Superior temporal gyrus (tissue), 1 donor: ENCODE measurements around the gene RBM12.
"Not testable (repeated sequence)": the region's sequence is repeated elsewhere in the genome, so short reads cannot be mapped to it uniquely, and the experiment has no call there.

Experiments
- DNase-seq: peaks from one replicate; pipeline ENCODE4 v3.0.0-alpha.2; 2016; ENCODE audit errors: extremely low spot score

RBM12 gene

GRCh38 chr20:35664466-35665206, at the start of gene RBM12, which contains the start of gene CPNE1:
Gene RBM12 (minus strand): TSS chr20:35664900. CDS start chr20:35655322, 9,578 bp downstream.
Gene CPNE1 (minus strand): TSS chr20:35664900. CDS start chr20:35632923, 31,977 bp downstream.
- peak; percentile 97 for DNase-seq

GRCh38 chr20:35714127-35714526, 49.4 kb upstream of the RBM12 start:
- no peak for DNase-seq

- not testable (repeated sequence) for DNase-seq
These were observed 48.4 kb upstream of the RBM12 start for GRCh38 chr20:35713120-35713519.

GRCh38 chr20:35711588-35712209, 47.0 kb upstream of the RBM12 start:
- no peak for DNase-seq

GRCh38 chr20:35710884-35711587, 46.3 kb upstream of the RBM12 start:
- DNase-seq, result no peak

- no peak for DNase-seq
These were observed 45.3 kb upstream of the RBM12 start for GRCh38 chr20:35710039-35710438.

- DNase-seq, result no peak
These were observed 44.6 kb upstream of the RBM12 start for GRCh38 chr20:35709259-35709658.

GRCh38 chr20:35708502-35708901, 43.8 kb upstream of the RBM12 start:
- no peak for DNase-seq

GRCh38 chr20:35706591-35707529, 42.2 kb upstream of the RBM12 start:
- DNase-seq, result not testable (repeated sequence)

GRCh38 chr20:35705894-35706293, 41.2 kb upstream of the RBM12 start:
- DNase-seq, result not testable (repeated sequence)

GRCh38 chr20:35704514-35705261, 40.0 kb upstream of the RBM12 start:
- DNase-seq, result no peak

GRCh38 chr20:35702824-35703695, 38.4 kb upstream of the RBM12 start:
- DNase-seq, result peak; percentile 6

- DNase-seq, result peak; percentile 8
These were observed 37.5 kb upstream of the RBM12 start for GRCh38 chr20:35702051-35702823.

- DNase-seq, result no peak
These were observed 36.0 kb upstream of the RBM12 start for GRCh38 chr20:35700625-35701148.

GRCh38 chr20:35699957-35700624, 35.4 kb upstream of the RBM12 start:
- DNase-seq, result no peak

GRCh38 chr20:35699127-35699956, 34.6 kb upstream of the RBM12 start, which contains the start of the genes NFS1 and ROMO1:
Gene NFS1 (minus strand): TSS chr20:35699352. CDS start chr20:35699288, 64 bp downstream.
Gene ROMO1 (plus strand): TSS chr20:35699405. CDS start chr20:35699633, 228 bp downstream.
- DNase-seq, result peak; percentile 88
